ENCODE results near the gene PPP1R16B.
"Not testable (repeated sequence)": the region's sequence is repeated elsewhere in the genome, so short reads cannot be mapped to it uniquely, and the experiment has no call there.

Gene PPP1R16B

DNA sequence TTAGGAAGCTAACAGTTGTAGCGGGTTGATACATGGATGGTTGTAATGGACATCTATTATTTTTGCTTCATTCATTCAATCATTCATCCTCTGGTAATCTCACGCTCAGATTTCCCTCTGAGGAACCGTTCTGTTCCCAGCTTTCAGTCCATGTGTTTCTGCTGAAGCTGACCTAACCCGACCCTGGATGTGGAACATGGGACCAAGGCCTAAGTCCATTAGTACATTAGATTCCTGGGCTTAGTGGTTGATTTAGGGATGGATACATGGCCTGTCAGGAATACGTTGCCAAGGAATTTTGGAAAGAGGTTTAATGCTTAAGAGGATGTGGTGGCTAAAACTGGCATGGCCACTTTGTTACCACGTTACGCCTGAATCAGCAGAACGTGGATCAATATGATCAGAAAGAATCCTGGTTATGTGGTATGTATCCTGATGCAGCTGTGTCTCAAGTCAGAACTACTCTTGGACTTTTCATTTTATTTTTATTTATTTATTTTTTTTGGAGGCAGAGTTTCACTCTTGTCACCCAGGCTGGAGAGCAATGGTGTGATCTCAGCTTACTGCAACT, 152.5 kb downstream of the PPP1R16B start:
- TF ChIP-seq YY1 (IDR thresholded peaks at IDR 0.05; ENCODE audit: insufficient read depth, insufficient read length) = no peak
- no peak for TF ChIP-seq ZNF274 (IDR thresholded peaks at IDR 0.05; ENCODE audit: low read depth, low read length)
- no peak for TF ChIP-seq SUZ12 (IDR thresholded peaks at IDR 0.05; ENCODE audit: extremely low read depth, insufficient read depth, insufficient read length)
- H3K4me3 ChIP-seq (ENCODE audit: insufficient read length, low read depth) = no peak overlapping the region

GRCh38 chr20:38960187-38960687, 154.7 kb downstream of the PPP1R16B start:
- not testable (repeated sequence) for H3K9me3 ChIP-seq (ENCODE audit: insufficient read depth, low read length); DNase-seq (ENCODE audit: low read depth, low spot score); H3K4me3 ChIP-seq (ENCODE audit: insufficient read length, low read depth); H3K36me3 ChIP-seq (ENCODE audit: insufficient read depth, insufficient read length, low read length); H3K9ac ChIP-seq (ENCODE audit: insufficient read length, low read depth); H3K4me1 ChIP-seq (ENCODE audit: insufficient read depth, insufficient read length); H3K27me3 ChIP-seq (ENCODE audit: insufficient read depth, insufficient read length)

More for the DNA sequence above, 152.5 kb downstream of the PPP1R16B start:
- Histone ChIP-seq H3K4me1 (ENCODE audit: insufficient read depth, insufficient read length) (no peaks in the 10 kb centered on the region), H3K9me3 (ENCODE audit: insufficient read depth, low read length) (no peaks in the 10 kb centered on the region), H3K9ac (ENCODE audit: insufficient read length, low read depth) (no peak overlapping the region), H3K27me3 (ENCODE audit: insufficient read depth, insufficient read length) (no peaks in the 10 kb centered on the region), H3K36me3 (ENCODE audit: insufficient read depth, insufficient read length, low read length) (peaks cover 10% of the 10 kb centered on the region)
- no peak for DNase-seq (ENCODE audit: low read depth, low spot score)

- peak overlapping the region; percentile 97 for H3K4me3 ChIP-seq (ENCODE audit: insufficient read length, low read depth)
- H3K27me3 ChIP-seq (ENCODE audit: insufficient read depth, insufficient read length) = no peaks in the 10 kb centered on the region
- no peaks in the 10 kb centered on the region for H3K4me1 ChIP-seq (ENCODE audit: insufficient read depth, insufficient read length)
- peak overlapping the region; percentile 87 for H3K9ac ChIP-seq (ENCODE audit: insufficient read length, low read depth)
- DNase-seq (ENCODE audit: low read depth, low spot score) = no peak
- TF ChIP-seq ZNF274 (IDR thresholded peaks at IDR 0.05; ENCODE audit: low read depth, low read length) = no peak
- no peak for TF ChIP-seq SUZ12 (IDR thresholded peaks at IDR 0.05; ENCODE audit: extremely low read depth, insufficient read depth, insufficient read length)
- TF ChIP-seq YY1 (IDR thresholded peaks at IDR 0.05; ENCODE audit: insufficient read depth, insufficient read length) = no peak
- H3K36me3 ChIP-seq (ENCODE audit: insufficient read depth, insufficient read length, low read length) = peaks cover 19% of the 10 kb centered on the region
- H3K9me3 ChIP-seq (ENCODE audit: insufficient read depth, low read length) = no peaks in the 10 kb centered on the region
Observed at GRCh38 chr20:38961530-38962043, 156.1 kb downstream of the PPP1R16B start.

GRCh38 chr20:38962044-38962927, 156.8 kb downstream of the PPP1R16B start, which contains the start of gene DHX35:
Gene DHX35 (plus strand): TSS chr20:38962344. CDS start chr20:38962368, 24 bp downstream.
- Histone ChIP-seq H3K4me1 (ENCODE audit: insufficient read depth, insufficient read length) (no peaks in the 10 kb centered on the region), H3K27me3 (ENCODE audit: insufficient read depth, insufficient read length) (no peaks in the 10 kb centered on the region), H3K9ac (ENCODE audit: insufficient read length, low read depth) (peak within 1 kb of the TSS; percentile 97), H3K36me3 (ENCODE audit: insufficient read depth, insufficient read length, low read length) (peaks cover 21% of the 10 kb centered on the region), H3K9me3 (ENCODE audit: insufficient read depth, low read length) (no peaks in the 10 kb centered on the region), H3K4me3 (ENCODE audit: insufficient read length, low read depth) (peak within 1 kb of the TSS; percentile 97)
- TF ChIP-seq SUZ12 (IDR thresholded peaks at IDR 0.05; ENCODE audit: extremely low read depth, insufficient read depth, insufficient read length) = no peak
- peak; percentile 92 for TF ChIP-seq YY1 (IDR thresholded peaks at IDR 0.05; ENCODE audit: insufficient read depth, insufficient read length)
- no peak for TF ChIP-seq ZNF274 (IDR thresholded peaks at IDR 0.05; ENCODE audit: low read depth, low read length)
- peak; percentile 99 for DNase-seq (ENCODE audit: low read depth, low spot score)

DNA sequence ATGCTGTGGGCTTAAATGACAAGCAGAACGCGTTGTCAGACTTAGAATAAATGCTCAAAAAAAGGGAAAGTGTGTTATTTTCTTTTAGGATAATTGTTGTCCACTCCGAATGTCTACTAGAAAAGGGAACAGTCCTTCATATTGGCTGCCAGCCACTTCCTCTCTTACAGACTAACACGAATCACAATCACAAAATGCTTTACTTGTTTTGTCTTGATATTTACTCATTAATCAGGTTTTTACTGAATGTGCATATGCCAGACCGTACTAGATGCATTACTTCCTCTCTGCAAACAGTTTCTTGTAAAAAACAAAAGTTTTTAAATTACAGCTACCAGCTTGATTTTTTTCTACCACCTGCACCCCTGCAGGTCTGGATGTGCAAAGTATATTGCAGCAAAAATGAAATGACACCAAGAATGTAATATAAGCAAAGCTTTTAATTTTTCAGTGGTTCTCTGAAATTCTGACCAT, 157.5 kb downstream of the PPP1R16B start:
- peak overlapping the region; percentile 97 for H3K4me3 ChIP-seq (ENCODE audit: insufficient read length, low read depth)
- TF ChIP-seq ZNF274 (IDR thresholded peaks at IDR 0.05; ENCODE audit: low read depth, low read length) = no peak
- TF ChIP-seq SUZ12 (IDR thresholded peaks at IDR 0.05; ENCODE audit: extremely low read depth, insufficient read depth, insufficient read length) = no peak
- H3K9ac ChIP-seq (ENCODE audit: insufficient read length, low read depth) = peak overlapping the region; percentile 97
- no peaks in the 10 kb centered on the region for H3K9me3 ChIP-seq (ENCODE audit: insufficient read depth, low read length)
- no peaks in the 10 kb centered on the region for H3K4me1 ChIP-seq (ENCODE audit: insufficient read depth, insufficient read length)
- H3K36me3 ChIP-seq (ENCODE audit: insufficient read depth, insufficient read length, low read length) = peaks cover 28% of the 10 kb centered on the region
- no peaks in the 10 kb centered on the region for H3K27me3 ChIP-seq (ENCODE audit: insufficient read depth, insufficient read length)
- no peak for DNase-seq (ENCODE audit: low read depth, low spot score)

GRCh38 chr20:38963745-38964144, 158.2 kb downstream of the PPP1R16B start:
- no peak for DNase-seq (ENCODE audit: low read depth, low spot score)
- H3K9ac ChIP-seq (ENCODE audit: insufficient read length, low read depth) = no peak overlapping the region
- peaks cover 31% of the 10 kb centered on the region for H3K36me3 ChIP-seq (ENCODE audit: insufficient read depth, insufficient read length, low read length)
- H3K4me1 ChIP-seq (ENCODE audit: insufficient read depth, insufficient read length) = no peaks in the 10 kb centered on the region
- H3K9me3 ChIP-seq (ENCODE audit: insufficient read depth, low read length) = no peaks in the 10 kb centered on the region
- no peak overlapping the region for H3K4me3 ChIP-seq (ENCODE audit: insufficient read length, low read depth)
- no peaks in the 10 kb centered on the region for H3K27me3 ChIP-seq (ENCODE audit: insufficient read depth, insufficient read length)
- TF ChIP-seq YY1 (IDR thresholded peaks at IDR 0.05; ENCODE audit: insufficient read depth, insufficient read length) (no peak), ZNF274 (IDR thresholded peaks at IDR 0.05; ENCODE audit: low read depth, low read length) (no peak), SUZ12 (IDR thresholded peaks at IDR 0.05; ENCODE audit: extremely low read depth, insufficient read depth, insufficient read length) (no peak)

DNA sequence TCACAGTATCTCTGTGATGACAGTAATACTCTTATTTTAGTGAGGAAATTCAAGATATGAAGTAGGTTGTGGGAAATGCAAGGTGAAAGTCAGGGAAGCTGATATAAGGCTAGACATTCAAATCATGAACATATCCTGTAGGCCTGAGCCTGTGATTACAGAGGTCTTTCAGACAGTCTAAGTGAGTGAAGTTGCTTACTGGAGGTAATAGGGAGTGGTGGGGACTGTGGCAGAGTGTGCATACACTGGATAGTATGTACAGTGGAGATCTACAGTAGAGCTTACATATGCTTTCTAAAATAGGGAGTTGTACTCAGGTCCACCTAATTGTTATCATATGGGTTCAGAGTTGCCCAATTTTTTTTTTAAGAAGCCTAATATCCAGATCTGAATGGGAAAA, 159.8 kb downstream of the PPP1R16B start:
- Histone ChIP-seq H3K4me1 (ENCODE audit: insufficient read depth, insufficient read length) (no peaks in the 10 kb centered on the region), H3K27me3 (ENCODE audit: insufficient read depth, insufficient read length) (no peaks in the 10 kb centered on the region), H3K9ac (ENCODE audit: insufficient read length, low read depth) (no peak overlapping the region), H3K9me3 (ENCODE audit: insufficient read depth, low read length) (no peaks in the 10 kb centered on the region), H3K36me3 (ENCODE audit: insufficient read depth, insufficient read length, low read length) (peaks cover 43% of the 10 kb centered on the region), H3K4me3 (ENCODE audit: insufficient read length, low read depth) (no peak overlapping the region)
- TF ChIP-seq SUZ12 (IDR thresholded peaks at IDR 0.05; ENCODE audit: extremely low read depth, insufficient read depth, insufficient read length) (no peak), ZNF274 (IDR thresholded peaks at IDR 0.05; ENCODE audit: low read depth, low read length) (no peak), YY1 (IDR thresholded peaks at IDR 0.05; ENCODE audit: insufficient read depth, insufficient read length) (no peak)
- no peak for DNase-seq (ENCODE audit: low read depth, low spot score)

Data from NT2/D1 (cell line).